ENCODE data around the gene SYT11.

The SYT11 gene

GRCh38 chr1:155933591-155934096, 74.3 kb downstream of the SYT11 start:
- FAIRE-seq = no peak

GRCh38 chr1:155934097-155934935, 74.9 kb downstream of the SYT11 start, which contains the start of gene KHDC4:
TSS of gene KHDC4 (minus strand) at chr1:155934413. CDS start at chr1:155934373, 40 bp downstream.
- peak; percentile 85 for DNase-seq (ENCODE audit: insufficient read length, low spot score)
- TF ChIP-seq POLR2AphosphoS5 (IDR thresholded peaks at IDR 0.05; ENCODE audit: low read depth, low read length) (peak; percentile 98), POU2F2 (IDR thresholded peaks at IDR 0.05; ENCODE audit: low read depth, low read length) (peak; percentile 91), TAF1 (IDR thresholded peaks at IDR 0.05; ENCODE audit: low read depth, low read length) (peak; percentile 94), SPI1 (IDR thresholded peaks at IDR 0.05; ENCODE audit: low read depth, low read length) (peak; percentile 59), PAX5 (IDR thresholded peaks at IDR 0.05; ENCODE audit: insufficient read depth, low read length, severe bottlenecking) (no peak), POLR2A (IDR thresholded peaks at IDR 0.05; ENCODE audit: low read depth, low read length) (peak; percentile 98)
- FAIRE-seq = peak; percentile 99

More at GRCh38 chr1:155933591-155934096, 74.3 kb downstream of the SYT11 start:
- TF ChIP-seq POU2F2 (IDR thresholded peaks at IDR 0.05; ENCODE audit: low read depth, low read length) = no peak
- TF ChIP-seq POLR2AphosphoS5 (IDR thresholded peaks at IDR 0.05; ENCODE audit: low read depth, low read length) = no peak
- no peak for TF ChIP-seq PAX5 (IDR thresholded peaks at IDR 0.05; ENCODE audit: insufficient read depth, low read length, severe bottlenecking)
- no peak for TF ChIP-seq SPI1 (IDR thresholded peaks at IDR 0.05; ENCODE audit: low read depth, low read length)
- TF ChIP-seq TAF1 (IDR thresholded peaks at IDR 0.05; ENCODE audit: low read depth, low read length) = no peak
- no peak for TF ChIP-seq POLR2A (IDR thresholded peaks at IDR 0.05; ENCODE audit: low read depth, low read length)
- no peak for DNase-seq (ENCODE audit: insufficient read length, low spot score)
